IPS-NIHi11 (cell line): Measurements from ENCODE around the gene PSAT1.
"Not testable (repeated sequence)": the region's sequence is repeated elsewhere in the genome, so short reads cannot be mapped to it uniquely, and the experiment has no call there.

ENCODE experiments used
- DNase-seq: peaks from one replicate; pipeline ENCODE4 v3.0.0; 2012; ENCODE audit warnings: mixed read lengths, low spot score

The PSAT1 gene

GRCh38 chr9:78296893-78297671 lies at the start of gene PSAT1:
PSAT1 (plus strand) TSS chr9:78297125; CDS start chr9:78297211, 86 bp downstream.
- DNase-seq = peak; percentile 100

DNA sequence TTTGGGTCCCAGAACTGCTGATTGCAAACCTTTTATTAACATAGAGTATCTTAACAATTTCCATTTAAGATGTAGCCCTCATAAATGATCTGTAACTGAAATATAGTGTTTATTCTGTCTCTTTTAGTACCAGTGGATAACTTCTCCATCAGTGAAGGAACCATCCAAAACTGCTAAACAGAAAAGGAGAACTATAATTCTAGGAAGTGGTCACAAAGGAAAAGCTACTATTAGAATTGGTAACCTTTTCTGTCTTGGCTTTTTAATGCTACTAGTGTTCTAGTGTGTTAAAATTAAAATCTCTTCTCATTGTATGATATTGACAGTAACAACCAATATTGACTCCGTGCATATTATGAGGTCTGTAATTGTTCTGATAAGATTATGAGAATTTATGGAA lies 48.3 kb upstream of the PSAT1 start:
- no peak for DNase-seq

DNA sequence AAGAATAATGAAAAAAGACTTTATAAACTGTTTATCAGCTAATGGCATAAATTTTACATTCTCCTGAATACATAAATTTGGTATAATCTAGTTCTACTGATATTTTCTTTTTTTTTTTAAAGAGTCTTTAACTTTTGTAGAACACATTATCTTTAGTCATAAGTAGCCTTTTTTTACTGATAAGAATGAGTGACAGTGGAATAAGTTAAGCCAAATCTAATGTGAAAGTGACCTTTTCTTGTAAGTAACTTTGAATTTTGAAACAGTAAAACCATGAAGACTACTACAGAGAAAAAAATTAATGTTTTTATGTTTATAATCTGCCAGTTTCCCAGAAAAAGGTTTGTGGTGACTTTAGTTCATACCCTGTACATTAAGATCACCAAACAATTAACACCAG lies 47.4 kb upstream of the PSAT1 start:
- DNase-seq = no peak

DNA sequence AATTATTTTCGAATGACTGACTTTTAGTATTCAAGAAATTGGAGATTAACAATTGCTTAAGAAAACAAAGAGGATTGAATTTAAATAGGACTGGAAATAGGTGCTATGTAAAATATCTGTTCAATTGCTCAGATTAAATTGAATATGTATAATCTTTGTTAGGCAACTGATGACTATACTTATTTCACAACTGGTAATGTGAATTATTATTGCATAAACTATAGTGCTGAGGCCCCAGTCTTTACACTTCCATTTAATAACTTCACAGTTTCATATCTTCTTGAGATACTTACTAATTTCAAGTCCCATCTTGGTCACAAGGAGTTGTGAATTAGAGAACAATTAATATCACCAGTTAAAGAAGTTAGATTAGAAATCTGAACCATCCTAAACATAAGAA lies 44.3 kb upstream of the PSAT1 start:
- DNase-seq = no peak

- DNase-seq = no peak
Measured at GRCh38 chr9:78253285-78253684, 43.6 kb upstream of the PSAT1 start.

GRCh38 chr9:78261403-78262001 lies 35.4 kb upstream of the PSAT1 start:
- peak; percentile 13 for DNase-seq

GRCh38 chr9:78262655-78263054 lies 34.3 kb upstream of the PSAT1 start:
- DNase-seq = no peak

DNA sequence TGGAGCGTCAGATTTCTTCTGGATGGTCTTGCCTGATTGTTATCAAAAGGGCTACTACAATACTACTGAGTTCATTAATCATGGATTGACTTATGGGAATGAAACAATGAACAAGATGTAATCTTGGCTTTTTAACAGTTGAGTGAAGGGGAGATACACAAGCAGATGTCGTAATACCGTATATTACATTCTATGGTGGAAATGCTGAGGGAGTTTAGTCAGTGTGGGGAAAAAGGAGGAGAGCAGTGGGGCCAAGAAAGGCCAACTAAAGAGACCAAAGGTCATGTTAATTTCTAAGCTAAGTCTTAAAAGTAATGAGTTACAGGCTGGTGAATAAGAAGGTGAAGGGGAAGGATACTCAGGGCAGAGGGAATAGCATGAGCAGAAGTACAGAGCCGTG lies 29.0 kb upstream of the PSAT1 start:
- DNase-seq = no peak

- DNase-seq = no peak
Measured at GRCh38 chr9:78269784-78270183, 27.1 kb upstream of the PSAT1 start.

DNA sequence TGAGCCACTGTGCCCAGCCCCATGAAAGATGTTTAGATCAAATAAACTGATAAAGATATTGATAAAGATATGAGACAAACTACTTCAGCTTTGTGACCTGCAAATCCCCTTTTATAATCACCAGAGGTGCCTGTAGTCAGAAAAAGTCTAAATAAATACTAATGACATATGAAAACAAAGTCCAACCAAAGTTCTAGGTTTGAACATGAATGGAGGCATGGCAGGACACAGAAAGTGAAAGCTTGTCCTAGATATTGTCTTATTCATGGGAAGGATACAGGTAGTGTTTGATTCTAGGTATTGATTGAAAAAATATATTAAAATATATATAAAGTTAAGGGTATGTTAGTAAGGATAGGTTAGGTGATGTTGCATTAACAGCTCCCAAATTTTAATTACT lies 24.6 kb upstream of the PSAT1 start:
- no peak for DNase-seq

- DNase-seq = no peak
Measured at GRCh38 chr9:78273761-78274160, 23.2 kb upstream of the PSAT1 start.

DNA sequence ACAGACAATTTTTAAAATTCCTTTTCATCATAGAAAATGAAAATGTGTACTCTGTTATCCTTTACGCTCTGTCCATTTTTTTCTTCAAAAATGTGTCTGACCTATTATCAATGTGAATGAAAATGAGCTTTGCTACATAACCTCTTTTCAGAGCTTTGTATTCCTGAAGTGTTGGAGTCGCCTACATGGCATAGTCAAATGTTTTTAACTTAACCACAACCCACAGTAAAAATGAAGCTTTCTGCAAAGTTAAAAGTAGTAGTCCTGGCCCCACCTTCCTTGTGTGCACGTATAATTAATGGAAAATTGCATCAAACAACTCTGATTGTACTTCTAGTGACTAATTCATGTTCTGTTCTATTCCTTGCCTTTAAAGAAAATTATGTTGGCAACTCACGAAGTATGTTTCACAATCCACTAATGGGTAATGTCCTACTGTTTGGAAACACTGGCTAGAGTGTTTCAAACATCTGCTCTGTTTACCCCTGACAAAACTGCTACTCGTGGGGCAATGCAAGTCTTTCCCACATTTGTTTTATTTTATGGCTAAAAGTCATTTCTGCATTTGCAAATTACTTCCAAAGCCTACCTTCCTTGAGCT lies 18.6 kb upstream of the PSAT1 start:
- no peak for DNase-seq

- no peak for DNase-seq
Measured at GRCh38 chr9:78278801-78279200, 18.1 kb upstream of the PSAT1 start.

- peak; percentile 51 for DNase-seq
Measured at GRCh38 chr9:78280982-78281668, 15.8 kb upstream of the PSAT1 start.

DNA sequence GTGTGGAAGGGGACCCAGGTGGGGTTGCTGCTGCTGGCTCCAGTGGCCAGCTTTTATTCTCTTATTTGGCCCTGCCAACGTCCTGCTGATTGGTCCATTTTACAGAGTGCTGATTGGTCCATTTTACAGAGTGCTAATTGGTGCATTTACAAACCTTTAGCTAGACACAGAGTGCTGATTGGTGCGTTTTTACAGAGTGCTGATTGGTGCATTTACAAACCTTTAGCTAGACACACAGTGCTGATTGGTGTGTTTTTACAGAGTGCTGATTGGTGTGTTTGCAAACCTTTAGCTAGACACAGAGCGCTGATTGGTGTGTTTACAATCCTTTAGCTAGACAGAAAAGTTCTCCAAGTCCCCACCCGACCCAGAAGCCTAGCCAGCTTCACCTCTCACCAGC lies 12.7 kb upstream of the PSAT1 start:
- not testable (repeated sequence) for DNase-seq

GRCh38 chr9:78286125-78286524 lies 10.8 kb upstream of the PSAT1 start:
- DNase-seq = no peak

- DNase-seq = no peak
Measured at GRCh38 chr9:78286946-78287388, 10.0 kb upstream of the PSAT1 start.

DNA sequence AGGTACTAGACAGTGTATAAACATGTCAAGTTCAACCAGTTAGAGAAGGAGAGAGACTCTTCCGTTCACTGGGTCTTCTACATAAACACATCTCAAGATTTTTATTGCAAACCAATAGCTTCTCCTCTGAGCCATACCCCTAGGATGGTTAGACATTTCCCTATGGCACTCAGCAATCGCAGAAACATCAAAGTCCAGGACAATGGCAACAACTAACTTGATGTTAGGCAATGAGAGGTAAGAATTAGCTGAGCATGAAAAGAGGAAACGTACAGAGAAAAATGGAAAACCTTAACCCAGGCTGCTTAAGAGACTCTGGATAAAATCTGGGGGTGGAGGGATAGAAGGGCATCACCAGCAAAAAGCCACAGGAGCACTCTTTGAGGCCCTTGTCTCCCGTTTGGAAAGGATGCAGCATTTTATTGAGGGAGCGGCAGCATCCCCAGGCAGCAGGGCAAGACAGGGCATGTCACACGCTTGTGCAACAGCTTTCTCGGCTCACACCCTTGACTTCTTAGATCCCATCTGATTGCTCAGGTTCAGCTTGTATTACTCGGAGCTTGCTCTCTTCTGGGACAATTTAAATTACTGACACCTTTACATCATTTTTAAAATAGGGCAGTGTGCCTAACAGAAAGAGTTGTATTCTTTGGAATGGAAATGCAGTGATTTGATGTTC lies 8.6 kb upstream of the PSAT1 start:
- DNase-seq = no peak

GRCh38 chr9:78289474-78289873 lies 7.5 kb upstream of the PSAT1 start:
- peak; percentile 14 for DNase-seq

GRCh38 chr9:78291240-78291925 lies 5.5 kb upstream of the PSAT1 start:
- no peak for DNase-seq

GRCh38 chr9:78292026-78292425 lies 4.9 kb upstream of the PSAT1 start:
- DNase-seq = no peak
